ENCODE measurements around the gene WFDC10A. TPM values are rescaled to one million over a fixed set of nuclear protein-coding genes. Genes with fewer than 3 reads are reported as not detected.
"Not testable (repeated sequence)": the region's sequence is repeated elsewhere in the genome, so short reads cannot be mapped to it uniquely, and the experiment has no call there.

Gene WFDC10A
- total RNA-seq, 2 experiments from 2014 or later: not detected

DNA sequence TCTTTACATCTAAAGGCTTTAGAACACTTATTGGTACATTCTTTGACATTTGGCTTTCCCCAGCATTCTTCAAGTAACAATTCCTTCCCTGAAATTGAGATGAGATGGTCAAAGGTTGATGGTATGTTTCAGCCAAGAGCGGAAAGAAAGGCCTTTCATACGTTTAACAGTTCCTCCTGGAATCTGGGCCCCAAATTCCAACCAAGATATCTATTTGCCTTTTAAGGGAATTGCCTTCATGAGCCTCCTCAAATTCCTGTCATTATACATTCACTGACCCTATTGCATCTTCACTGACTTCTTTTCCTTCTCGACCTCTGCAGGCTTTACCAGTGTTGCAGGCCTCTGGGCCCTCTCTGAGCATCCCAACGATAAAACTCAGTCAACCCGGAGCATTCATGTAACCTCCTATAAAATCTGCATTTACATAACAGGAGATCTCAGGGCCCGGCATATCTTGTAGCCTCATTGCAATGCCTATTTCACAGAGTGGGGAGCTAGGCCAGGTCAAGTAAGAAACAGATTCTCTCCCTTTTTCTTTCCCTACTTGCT lies 19.8 kb downstream of the WFDC10A start:
- Mint-ChIP-seq H3K27me3 (ENCODE audit: low read depth) (peaks cover 4% of the 10 kb centered on the region), H3K36me3 (ENCODE audit: low read depth) (no peaks in the 10 kb centered on the region), H3K4me1 (ENCODE audit: low read depth) (no peaks in the 10 kb centered on the region), H3K4me3 (no peak overlapping the region), H3K9me3 (ENCODE audit: insufficient read depth) (no peaks in the 10 kb centered on the region), H3K27ac (no peak overlapping the region)
- ChIA-PET POLR2A (no interaction called here), CTCF (interaction anchor here (1.1 to 1.4 kb wide), 2 partner anchors 20 to 122 kb away, joined by 3 read pairs; partner anchors contain the start of gene WFDC10A)
- no peak for DNase-seq
- no peak for ATAC-seq

DNA sequence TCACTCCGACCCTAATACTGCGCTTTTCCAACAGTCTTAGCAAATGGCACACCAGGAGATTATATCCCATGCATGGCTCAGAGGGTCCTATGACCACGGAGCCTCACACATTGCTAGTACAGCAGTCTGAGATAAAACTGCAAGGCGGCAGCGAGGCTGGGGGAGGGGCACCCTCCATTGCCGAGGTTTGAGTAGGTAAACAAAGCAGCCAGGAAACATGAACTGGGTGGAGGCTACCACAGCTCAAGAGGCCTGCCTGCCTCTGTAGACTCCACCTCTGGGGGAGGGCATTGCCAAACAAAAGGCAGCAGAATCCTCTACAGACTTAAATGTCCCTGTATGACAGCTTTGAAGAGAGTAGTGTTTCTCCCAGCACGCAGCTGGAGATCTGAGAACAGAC lies 22.2 kb downstream of the WFDC10A start:
- H3K27ac Mint-ChIP-seq; H3K9me3 Mint-ChIP-seq (ENCODE audit: insufficient read depth); DNase-seq; H3K4me1 Mint-ChIP-seq (ENCODE audit: low read depth); ATAC-seq; H3K36me3 Mint-ChIP-seq (ENCODE audit: low read depth); H3K4me3 Mint-ChIP-seq; POLR2A ChIA-PET: not testable (repeated sequence)
- peaks cover 11% of the 10 kb centered on the region for H3K27me3 Mint-ChIP-seq (ENCODE audit: low read depth)
- CTCF ChIA-PET: interaction anchor here (1.7 kb wide), 2 partner anchors 22 to 119 kb away, joined by 3 to 4 read pairs; partner anchors contain the start of gene WFDC10A

DNA sequence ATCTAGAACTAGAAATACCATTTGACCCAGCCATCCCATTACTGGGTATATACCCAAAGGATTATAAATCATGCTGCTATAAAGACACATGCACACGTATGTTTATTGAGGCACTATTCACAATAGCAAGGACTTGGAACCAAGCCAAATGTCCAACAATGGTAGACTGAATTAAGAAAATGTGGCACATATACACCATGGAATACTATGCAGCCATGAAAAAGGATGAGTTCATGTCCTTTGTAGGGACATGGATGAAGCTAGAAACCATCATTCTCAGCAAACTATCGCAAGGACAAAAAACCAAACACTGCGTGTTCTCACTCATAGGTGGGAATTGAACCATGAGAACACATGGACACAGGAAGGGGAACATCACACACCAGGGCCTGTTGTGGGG lies 27.5 kb downstream of the WFDC10A start:
- DNase-seq; H3K36me3 Mint-ChIP-seq (ENCODE audit: low read depth); POLR2A ChIA-PET; H3K9me3 Mint-ChIP-seq (ENCODE audit: insufficient read depth); H3K4me1 Mint-ChIP-seq (ENCODE audit: low read depth); ATAC-seq; H3K4me3 Mint-ChIP-seq; H3K27ac Mint-ChIP-seq; H3K27me3 Mint-ChIP-seq (ENCODE audit: low read depth); CTCF ChIA-PET: not testable (repeated sequence)

DNA sequence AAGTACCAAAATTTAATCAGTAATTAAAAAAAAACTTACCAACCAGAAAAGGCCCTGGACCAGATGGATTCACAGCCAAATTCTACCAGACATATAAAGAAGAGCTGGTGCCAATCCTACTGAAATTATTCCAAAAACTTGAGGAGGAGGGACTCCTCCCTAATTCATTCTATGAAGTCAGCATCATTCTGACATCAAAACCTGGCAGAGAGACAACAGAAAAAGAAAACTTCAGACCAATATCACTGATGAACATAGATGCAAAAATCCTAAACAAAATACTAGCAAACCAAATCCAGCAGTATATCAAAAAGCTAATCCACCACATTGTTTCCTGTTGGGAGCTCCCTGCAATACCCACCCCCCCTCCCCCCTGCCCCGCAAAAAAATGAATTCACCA lies 40.6 kb downstream of the WFDC10A start, which contains the start of gene WFDC11:
WFDC11 (minus strand) TSS at position 101 of the 400 bp plus-strand sequence. CDS start 19,639 bp downstream, outside the sequence.
- ATAC-seq: no peak

DNA sequence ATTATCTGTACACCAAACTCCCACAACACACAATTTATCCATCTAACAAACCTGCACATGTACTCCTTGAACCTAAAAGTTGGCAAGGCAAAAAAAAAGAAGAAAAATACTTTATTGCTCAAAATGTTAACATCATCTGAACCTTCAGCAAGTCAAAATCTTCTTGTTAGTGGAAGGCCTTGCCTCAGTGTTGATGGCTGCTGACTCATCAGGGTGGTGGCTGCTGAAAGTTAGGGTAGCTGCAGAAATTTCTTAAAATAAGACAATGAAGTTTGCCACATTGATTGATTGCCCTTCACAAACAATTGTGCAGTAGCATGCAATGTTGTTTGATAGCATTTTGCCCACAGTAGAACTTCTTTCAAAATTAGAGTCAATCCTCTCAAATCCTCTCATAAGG lies 43.2 kb downstream of the WFDC10A start:
- Mint-ChIP-seq H3K4me1 (ENCODE audit: low read depth) (no peaks in the 10 kb centered on the region), H3K27me3 (ENCODE audit: low read depth) (peaks cover 32% of the 10 kb centered on the region), H3K4me3 (no peak overlapping the region), H3K36me3 (ENCODE audit: low read depth) (no peaks in the 10 kb centered on the region), H3K27ac (no peak overlapping the region), H3K9me3 (ENCODE audit: insufficient read depth) (no peaks in the 10 kb centered on the region)
- no peak for ATAC-seq
- ChIA-PET CTCF (no interaction called here), POLR2A (no interaction called here)
- no peak for DNase-seq

More for the DNA sequence above, 40.6 kb downstream of the WFDC10A start, which contains the start of gene WFDC11:
- H3K27me3 Mint-ChIP-seq (ENCODE audit: low read depth): peaks cover 22% of the 10 kb centered on the region
- no peaks in the 10 kb centered on the region for H3K4me1 Mint-ChIP-seq (ENCODE audit: low read depth)
- no peak within 1 kb of the TSS for H3K27ac Mint-ChIP-seq
- no peaks in the 10 kb centered on the region for H3K36me3 Mint-ChIP-seq (ENCODE audit: low read depth)
- H3K4me3 Mint-ChIP-seq: no peak within 1 kb of the TSS
- no peaks in the 10 kb centered on the region for H3K9me3 Mint-ChIP-seq (ENCODE audit: insufficient read depth)
- no peak for DNase-seq
- CTCF ChIA-PET: no interaction called here
- POLR2A ChIA-PET: no interaction called here

DNA sequence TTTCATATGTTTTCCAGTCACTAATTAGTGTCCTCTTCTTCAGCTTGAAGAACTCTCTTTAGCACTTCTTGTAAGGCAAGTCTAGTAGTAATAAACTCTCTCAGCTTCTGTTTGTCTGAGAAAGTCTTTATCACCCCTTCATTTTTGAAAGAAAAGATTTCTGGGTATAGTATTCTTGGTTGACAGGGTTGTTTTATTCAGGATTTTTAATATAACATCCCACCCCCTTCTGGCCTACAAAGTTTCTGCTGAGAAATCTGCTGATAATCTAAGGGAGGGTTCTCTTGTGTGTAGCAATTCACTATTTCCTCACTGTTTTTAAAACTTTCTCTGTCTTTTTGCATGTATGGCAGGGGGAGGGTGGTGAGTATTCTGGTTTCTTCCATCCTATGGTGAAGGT lies 50.1 kb downstream of the WFDC10A start:
- no peak for DNase-seq
- POLR2A ChIA-PET: no interaction called here
- peaks cover 4% of the 10 kb centered on the region for H3K4me1 Mint-ChIP-seq (ENCODE audit: low read depth)
- peaks cover 21% of the 10 kb centered on the region for H3K27me3 Mint-ChIP-seq (ENCODE audit: low read depth)
- CTCF ChIA-PET: no interaction called here
- H3K4me3 Mint-ChIP-seq: no peak overlapping the region
- no peak overlapping the region for H3K27ac Mint-ChIP-seq
- ATAC-seq: no peak
- H3K36me3 Mint-ChIP-seq (ENCODE audit: low read depth): no peaks in the 10 kb centered on the region
- H3K9me3 Mint-ChIP-seq (ENCODE audit: insufficient read depth): peaks cover 13% of the 10 kb centered on the region

Other genes with a start within 250 kb of the WFDC10A start
- gene DBNDD2, start 221.4 kb upstream of the WFDC10A start, total RNA-seq: 1 to 10 TPM; 8.1 to 10.0 TPM
- gene PIGT, start 213.6 kb upstream of the WFDC10A start, total RNA-seq: 10 to 100 TPM; 59.6 to 62.4 TPM
- not detected for gene WFDC2, start 160.0 kb upstream of the WFDC10A start, total RNA-seq
- gene SPINT3, start 114.1 kb upstream of the WFDC10A start, total RNA-seq: not detected
- not detected for gene WFDC6, start 90.3 kb upstream of the WFDC10A start, total RNA-seq
- gene EPPIN, start 82.3 kb upstream of the WFDC10A start, total RNA-seq: not detected
- gene WFDC8, start 50.5 kb upstream of the WFDC10A start, total RNA-seq: not detected
- gene WFDC9, start 1.5 kb downstream of the WFDC10A start, total RNA-seq: not detected
- not detected for gene WFDC11, start 40.5 kb downstream of the WFDC10A start, total RNA-seq
- gene WFDC13, start 72.3 kb downstream of the WFDC10A start, total RNA-seq: not detected
- not detected for gene WFDC10B, start 75.3 kb downstream of the WFDC10A start, total RNA-seq
- not detected for gene SPINT4, start 92.6 kb downstream of the WFDC10A start, total RNA-seq
- gene WFDC3, start 162.1 kb downstream of the WFDC10A start, total RNA-seq: not detected
- gene DNTTIP1, start 162.2 kb downstream of the WFDC10A start, total RNA-seq: 10 to 100 TPM; 34.7 to 34.8 TPM
- gene UBE2C, start 182.9 kb downstream of the WFDC10A start, total RNA-seq: 100 to 1,000 TPM; 251 to 261 TPM
- not detected for gene TNNC2, start 197.6 kb downstream of the WFDC10A start, total RNA-seq
- gene SNX21, start 204.1 kb downstream of the WFDC10A start, total RNA-seq: 1 to 10 TPM; 1.6 to 1.7 TPM
- 10 to 100 TPM; 29.3 to 32.1 TPM for gene ACOT8, start 227.7 kb downstream of the WFDC10A start, total RNA-seq
- 1 to 10 TPM; 5.1 to 5.8 TPM for gene ZSWIM3, start 227.9 kb downstream of the WFDC10A start, total RNA-seq